ENCODE results near the gene ARRB2.

Gene ARRB2

DNA sequence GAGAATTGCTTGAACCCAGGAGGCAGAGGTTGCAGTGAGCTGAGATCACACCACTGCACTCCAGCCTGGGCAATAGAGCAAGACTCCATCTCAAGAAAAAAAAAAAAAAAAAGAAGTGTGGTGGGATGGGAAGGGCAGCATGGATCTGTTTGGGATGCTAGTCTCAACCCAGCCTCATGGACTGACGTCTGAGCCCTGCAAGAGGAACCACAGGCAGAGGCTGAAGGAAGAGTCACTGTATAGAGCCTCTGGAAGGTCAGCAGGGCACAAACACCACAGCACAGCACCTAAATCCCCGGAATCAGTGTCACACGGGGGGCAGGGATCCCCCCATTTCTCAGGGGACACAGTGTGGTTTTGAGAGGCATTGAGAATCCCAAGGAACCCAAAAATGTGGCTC is 40.2 kb downstream of the ARRB2 start:
- Histone ChIP-seq H3K4me2 (ENCODE audit: low read depth, low read length, poor library complexity, severe bottlenecking) (no peak overlapping the region), H3K9me3 (ENCODE audit: insufficient read depth, low read length) (no peaks in the 10 kb centered on the region), H3K27ac (ENCODE audit: low read depth, low read length) (no peak overlapping the region), H3K9me2 (replicated peaks; ENCODE audit: insufficient read depth, low read length) (no peaks in the 10 kb centered on the region), H3K4me3 (ENCODE audit: insufficient read depth, low read length, poor library complexity, severe bottlenecking) (no peak overlapping the region), H3K79me2 (ENCODE audit: insufficient read depth, low read length) (no peaks in the 10 kb centered on the region), H3F3A (ENCODE audit: insufficient read depth) (no peaks in the 10 kb centered on the region), H3K36me3 (ENCODE audit: low read length) (no peaks in the 10 kb centered on the region), H2AFZ (ENCODE audit: low read depth, low read length, severe bottlenecking) (no peak overlapping the region), H4K20me1 (ENCODE audit: low read depth, low read length) (no peaks in the 10 kb centered on the region), H3K27me3 (ENCODE audit: low read length) (no peaks in the 10 kb centered on the region), H3K9ac (ENCODE audit: low read length) (no peak overlapping the region)
- TF ChIP-seq EZH2phosphoT487 (conservative IDR thresholded peaks at IDR 0.05; ENCODE audit: low read length), result no peak
- TF ChIP-seq, protein P1, sequence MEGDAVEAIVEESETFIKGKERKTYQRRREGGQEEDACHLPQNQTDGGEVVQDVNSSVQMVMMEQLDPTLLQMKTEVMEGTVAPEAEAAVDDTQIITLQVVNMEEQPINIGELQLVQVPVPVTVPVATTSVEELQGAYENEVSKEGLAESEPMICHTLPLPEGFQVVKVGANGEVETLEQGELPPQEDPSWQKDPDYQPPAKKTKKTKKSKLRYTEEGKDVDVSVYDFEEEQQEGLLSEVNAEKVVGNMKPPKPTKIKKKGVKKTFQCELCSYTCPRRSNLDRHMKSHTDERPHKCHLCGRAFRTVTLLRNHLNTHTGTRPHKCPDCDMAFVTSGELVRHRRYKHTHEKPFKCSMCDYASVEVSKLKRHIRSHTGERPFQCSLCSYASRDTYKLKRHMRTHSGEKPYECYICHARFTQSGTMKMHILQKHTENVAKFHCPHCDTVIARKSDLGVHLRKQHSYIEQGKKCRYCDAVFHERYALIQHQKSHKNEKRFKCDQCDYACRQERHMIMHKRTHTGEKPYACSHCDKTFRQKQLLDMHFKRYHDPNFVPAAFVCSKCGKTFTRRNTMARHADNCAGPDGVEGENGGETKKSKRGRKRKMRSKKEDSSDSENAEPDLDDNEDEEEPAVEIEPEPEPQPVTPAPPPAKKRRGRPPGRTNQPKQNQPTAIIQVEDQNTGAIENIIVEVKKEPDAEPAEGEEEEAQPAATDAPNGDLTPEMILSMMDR (IDR thresholded peaks at IDR 0.05; ENCODE audit: insufficient read depth, low read length, poor library complexity, severe bottlenecking), result no peak

DNA sequence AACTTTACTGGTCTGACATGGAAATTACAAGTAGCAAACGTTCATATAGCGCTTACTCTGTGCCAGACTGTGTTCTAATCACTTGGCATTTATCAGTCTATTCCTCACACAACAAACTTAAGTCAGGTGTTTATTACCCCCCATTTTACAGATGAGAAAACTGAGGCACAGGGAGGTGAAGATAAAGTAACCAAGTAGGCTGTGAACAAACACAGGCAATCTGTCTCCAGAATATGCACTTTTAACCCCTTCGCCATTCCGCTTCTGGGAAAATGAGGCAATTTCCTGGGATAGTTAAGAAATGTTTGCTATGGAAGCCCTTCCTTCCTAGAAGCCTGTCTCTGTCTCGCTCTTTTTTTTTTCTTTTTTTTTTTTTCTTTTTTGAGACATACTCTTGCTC is 41.5 kb downstream of the ARRB2 start:
- H3K9ac ChIP-seq (ENCODE audit: low read length), result no peak overlapping the region
- H3K9me3 ChIP-seq (ENCODE audit: insufficient read depth, low read length), result no peaks in the 10 kb centered on the region
- no peaks in the 10 kb centered on the region for H3K79me2 ChIP-seq (ENCODE audit: insufficient read depth, low read length)
- TF ChIP-seq EZH2phosphoT487 (conservative IDR thresholded peaks at IDR 0.05; ENCODE audit: low read length), result no peak
- TF ChIP-seq, protein P1 (IDR thresholded peaks at IDR 0.05; ENCODE audit: insufficient read depth, low read length, poor library complexity, severe bottlenecking), result no peak
- no peak overlapping the region for H3K27ac ChIP-seq (ENCODE audit: low read depth, low read length)
- H3K4me2 ChIP-seq (ENCODE audit: low read depth, low read length, poor library complexity, severe bottlenecking), result no peak overlapping the region
- H2AFZ ChIP-seq (ENCODE audit: low read depth, low read length, severe bottlenecking), result no peak overlapping the region
- H3K27me3 ChIP-seq (ENCODE audit: low read length), result no peaks in the 10 kb centered on the region
- no peaks in the 10 kb centered on the region for H3K36me3 ChIP-seq (ENCODE audit: low read length)
- H3K4me3 ChIP-seq (ENCODE audit: insufficient read depth, low read length, poor library complexity, severe bottlenecking), result no peak overlapping the region
- H3K9me2 ChIP-seq (replicated peaks; ENCODE audit: insufficient read depth, low read length), result no peaks in the 10 kb centered on the region
- H3F3A ChIP-seq (ENCODE audit: insufficient read depth), result no peaks in the 10 kb centered on the region
- H4K20me1 ChIP-seq (ENCODE audit: low read depth, low read length), result no peaks in the 10 kb centered on the region

DNA sequence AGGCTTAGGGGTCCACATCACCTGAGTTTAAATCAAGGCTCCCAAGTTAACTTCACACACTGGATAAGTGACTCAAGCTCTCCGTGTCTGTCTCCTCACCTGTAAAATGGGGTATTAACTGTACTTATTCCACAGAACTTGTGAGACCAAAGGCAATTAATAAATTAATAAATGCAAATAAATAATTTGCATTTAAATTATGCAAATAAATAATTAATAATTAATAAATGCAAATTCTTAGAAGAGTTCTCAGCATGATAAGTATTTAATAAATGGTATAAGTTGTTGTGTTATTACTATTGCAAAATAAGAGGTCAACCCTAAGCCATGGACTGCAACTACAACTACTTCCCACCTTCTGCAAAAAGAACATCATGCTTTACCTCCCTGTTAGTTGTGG is 43.0 kb downstream of the ARRB2 start:
- Histone ChIP-seq H3K9me3 (ENCODE audit: insufficient read depth, low read length) (no peaks in the 10 kb centered on the region), H3F3A (ENCODE audit: insufficient read depth) (no peaks in the 10 kb centered on the region), H3K4me2 (ENCODE audit: low read depth, low read length, poor library complexity, severe bottlenecking) (no peak overlapping the region), H4K20me1 (ENCODE audit: low read depth, low read length) (no peaks in the 10 kb centered on the region), H3K36me3 (ENCODE audit: low read length) (no peaks in the 10 kb centered on the region), H3K4me3 (ENCODE audit: insufficient read depth, low read length, poor library complexity, severe bottlenecking) (no peak overlapping the region), H3K9ac (ENCODE audit: low read length) (no peak overlapping the region), H3K9me2 (replicated peaks; ENCODE audit: insufficient read depth, low read length) (no peaks in the 10 kb centered on the region), H3K27ac (ENCODE audit: low read depth, low read length) (no peak overlapping the region), H2AFZ (ENCODE audit: low read depth, low read length, severe bottlenecking) (no peak overlapping the region), H3K79me2 (ENCODE audit: insufficient read depth, low read length) (no peaks in the 10 kb centered on the region), H3K27me3 (ENCODE audit: low read length) (no peaks in the 10 kb centered on the region)
- TF ChIP-seq EZH2phosphoT487 (conservative IDR thresholded peaks at IDR 0.05; ENCODE audit: low read length), result no peak
- TF ChIP-seq, protein P1 (IDR thresholded peaks at IDR 0.05; ENCODE audit: insufficient read depth, low read length, poor library complexity, severe bottlenecking), result no peak
